HepG2 (cell line): ENCODE data around the gene SLC38A3. TPM values are rescaled to one million over a fixed set of nuclear protein-coding genes. Genes with fewer than 3 reads are reported as not detected.

Experiments used
- DNMT3B ChIP-seq: conservative IDR thresholded peaks from 2 replicates; pipeline ENCODE4 v1.6.1; 2016; ENCODE audit warnings: missing biosample characterization, control low read depth
- FOXK2 ChIP-seq: fragments of 450-650 bp; IDR thresholded peaks from 2 replicates; pipeline ENCODE4 v1.6.1; 2016
- HNRNPK ChIP-seq: fragments of 200-400 bp; formaldehyde crosslinking; IDR thresholded peaks from 2 replicates; pipeline ENCODE4 v1.6.1; 2018; ENCODE audit warnings: low read length, low read depth, moderate library complexity, mild to moderate bottlenecking; ENCODE audit not compliant: poor library complexity, severe bottlenecking
- NCOA2 ChIP-seq: sonication (generic); formaldehyde crosslinking; IDR thresholded peaks from 2 replicates; pipeline ENCODE4 v1.8.0; 2022; ENCODE audit warnings: inconsistent platforms
- TFE3 ChIP-seq: IDR thresholded peaks from 2 replicates; pipeline ENCODE4 v1.6.1; 2016
- THAP7 ChIP-seq: sonication (generic); formaldehyde crosslinking; IDR thresholded peaks from 2 replicates; pipeline ENCODE4 v1.8.1; 2023; ENCODE audit warnings: mild to moderate bottlenecking, missing genetic modification reagents
- ZNF281 ChIP-seq: sonication (generic); formaldehyde crosslinking; IDR thresholded peaks from 2 replicates; pipeline ENCODE4 v1.4.0; 2020; ENCODE audit warnings: missing genetic modification reagents, borderline replicate concordance
- ZNF333 ChIP-seq: sonication (generic); formaldehyde crosslinking; IDR thresholded peaks from 2 replicates; pipeline ENCODE4 v1.4.0; 2020; ENCODE audit warnings: mild to moderate bottlenecking, missing genetic modification reagents, borderline replicate concordance
- ZNF446 ChIP-seq: sonication (generic); formaldehyde crosslinking; IDR thresholded peaks from 2 replicates; pipeline ENCODE4 v1.5.0; 2020; ENCODE audit warnings: mild to moderate bottlenecking, missing genetic modification reagents
- ZNF569 ChIP-seq: sonication (generic); formaldehyde crosslinking; IDR thresholded peaks from 2 replicates; pipeline ENCODE4 v1.5.0; 2020; ENCODE audit warnings: mild to moderate bottlenecking, missing genetic modification reagents, moderate library complexity, borderline replicate concordance
- ZNF629 ChIP-seq: sonication (generic); formaldehyde crosslinking; conservative IDR thresholded peaks from 2 replicates; pipeline ENCODE4 v1.5.0; 2020; ENCODE audit warnings: missing genetic modification reagents
- ZNF674 ChIP-seq: sonication (generic); formaldehyde crosslinking; IDR thresholded peaks from 2 replicates; pipeline ENCODE4 v1.5.0; 2020; ENCODE audit warnings: low read depth, mild to moderate bottlenecking, missing genetic modification reagents
- ZNF687 ChIP-seq: sonication (generic); formaldehyde crosslinking; IDR thresholded peaks from 2 replicates; pipeline ENCODE4 v1.5.1; 2020; ENCODE audit warnings: mild to moderate bottlenecking, missing genetic modification reagents, moderate library complexity
- polyA plus RNA-seq, 8 experiments: library from polyadenylated mRNA; depleted of rRNA in 3 of 8; stranded (reverse) in 7 of 8; unstranded in 1 of 8; fragments of >200 nt; fragmentation: Illumina TruSeq in 4 of 8; extraction: Trizol in 4 of 8; gene quantifications; 2 replicates each; pipeline versions ENCODE4 v1.2.1 to v1.2.3, GENCODE V29; 2011 to 2016; ENCODE audit warnings: low read depth in 4 of 8, missing spikeins in 1 of 8, mixed read lengths in 1 of 8; ENCODE audit not compliant: insufficient read depth in 1 of 8
- total RNA-seq, 5 experiments: library from RNA; depleted of rRNA; stranded (reverse); fragments of >200 nt; fragmentation: Illumina TruSeq; extraction: Trizol; gene quantifications; 2 replicates each; pipeline ENCODE4 v1.2.3, GENCODE V29; 2016; ENCODE audit warnings: low read depth in 1 of 5
- TF ChIP-seq, protein P1 (sequence below): IDR thresholded peaks from 2 replicates; pipeline ENCODE4 v1.6.1; 2016; ENCODE audit warnings: missing compliant biosample characterization, missing genetic modification reagents, borderline replicate concordance
- TF ChIP-seq, protein P2 (sequence below): sonication (generic); formaldehyde crosslinking; IDR thresholded peaks from 2 replicates; pipeline ENCODE4 v1.8.1; 2023; ENCODE audit warnings: missing genetic modification reagents, inconsistent platforms, borderline replicate concordance

SLC38A3 gene
- total and polyA plus RNA-seq, 2 of the 13 experiments (the other 11 are each of a cell fraction or from before 2014, with no cell fraction given) = 29.8 to 164 TPM

DNA sequence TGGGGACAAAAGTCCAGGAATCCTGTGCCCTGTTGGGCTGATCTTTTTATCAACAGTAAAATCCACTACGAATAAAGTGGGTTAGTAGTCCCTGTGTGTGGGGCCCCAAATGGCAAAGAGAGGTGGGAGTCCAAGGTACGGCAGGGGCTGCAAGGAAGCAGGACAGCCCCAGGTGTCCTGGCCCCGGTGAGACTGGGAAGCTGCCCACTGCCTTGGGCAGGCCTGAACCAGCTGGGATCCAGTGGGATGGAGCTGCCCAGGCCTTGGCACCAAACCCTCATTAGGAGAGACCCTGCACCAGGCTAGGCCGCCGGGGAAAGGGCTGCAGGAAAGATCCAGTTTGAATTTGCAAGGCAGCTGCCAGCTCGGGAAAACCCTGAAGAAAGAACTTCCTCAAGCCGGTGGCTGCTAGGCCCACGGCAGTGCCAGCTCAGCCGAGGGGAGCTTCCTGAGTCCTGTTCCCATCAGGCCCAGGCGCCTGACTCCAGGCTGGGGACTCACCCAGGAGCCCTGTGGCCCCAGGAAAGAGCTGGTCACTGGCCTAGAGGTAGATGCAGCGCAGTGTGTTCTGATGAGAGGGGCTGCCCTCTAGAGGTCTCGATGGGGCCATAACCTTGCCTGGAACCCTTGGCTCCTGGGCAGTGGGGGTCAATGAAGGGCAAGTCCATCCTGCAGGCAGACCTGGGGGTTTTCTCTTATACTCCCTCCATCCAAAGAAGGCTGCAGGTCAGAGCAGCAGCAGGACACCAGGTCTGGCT is 16.5 kb downstream of the SLC38A3 start (continued):
- peak; percentile 31; the same call in 1 of the 2 replicates for TF ChIP-seq ZNF333 (CRISPR knock-in tag)
- no peak for TF ChIP-seq NCOA2
- TF ChIP-seq ZNF674 (CRISPR knock-in tag) = no peak
- TF ChIP-seq ZNF629 (CRISPR knock-in tag) = 0 out of 2 replicates have a peak, but pooled peaks have one; percentile 31
- TF ChIP-seq FOXK2 = no peak
- TF ChIP-seq, protein P1, sequence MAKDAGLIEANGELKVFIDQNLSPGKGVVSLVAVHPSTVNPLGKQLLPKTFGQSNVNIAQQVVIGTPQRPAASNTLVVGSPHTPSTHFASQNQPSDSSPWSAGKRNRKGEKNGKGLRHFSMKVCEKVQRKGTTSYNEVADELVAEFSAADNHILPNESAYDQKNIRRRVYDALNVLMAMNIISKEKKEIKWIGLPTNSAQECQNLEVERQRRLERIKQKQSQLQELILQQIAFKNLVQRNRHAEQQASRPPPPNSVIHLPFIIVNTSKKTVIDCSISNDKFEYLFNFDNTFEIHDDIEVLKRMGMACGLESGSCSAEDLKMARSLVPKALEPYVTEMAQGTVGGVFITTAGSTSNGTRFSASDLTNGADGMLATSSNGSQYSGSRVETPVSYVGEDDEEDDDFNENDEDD (CRISPR knock-in tag) = no peak
- TF ChIP-seq HNRNPK = no peak
- no peak for TF ChIP-seq ZNF569 (CRISPR knock-in tag)
- 0 out of 2 replicates have a peak, but pooled peaks have one; percentile 41 for TF ChIP-seq DNMT3B (CRISPR knock-in tag)
- TF ChIP-seq, protein P2, sequence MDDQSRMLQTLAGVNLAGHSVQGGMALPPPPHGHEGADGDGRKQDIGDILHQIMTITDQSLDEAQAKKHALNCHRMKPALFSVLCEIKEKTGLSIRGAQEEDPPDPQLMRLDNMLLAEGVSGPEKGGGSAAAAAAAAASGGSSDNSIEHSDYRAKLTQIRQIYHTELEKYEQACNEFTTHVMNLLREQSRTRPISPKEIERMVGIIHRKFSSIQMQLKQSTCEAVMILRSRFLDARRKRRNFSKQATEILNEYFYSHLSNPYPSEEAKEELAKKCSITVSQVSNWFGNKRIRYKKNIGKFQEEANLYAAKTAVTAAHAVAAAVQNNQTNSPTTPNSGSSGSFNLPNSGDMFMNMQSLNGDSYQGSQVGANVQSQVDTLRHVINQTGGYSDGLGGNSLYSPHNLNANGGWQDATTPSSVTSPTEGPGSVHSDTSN (CRISPR knock-in tag) = no peak
- 0 out of 2 replicates have a peak, but pooled peaks have one; percentile 31 for TF ChIP-seq THAP7 (CRISPR knock-in tag)
- peak; percentile 94 for TF ChIP-seq ZNF687 (CRISPR knock-in tag)
- TF ChIP-seq ZNF281 (CRISPR knock-in tag) = no peak
- TF ChIP-seq TFE3 (CRISPR knock-in tag) = no peak
- TF ChIP-seq ZNF446 = no peak
